ENCODE data around the gene PRKCH.
"Not testable (repeated sequence)": the region's sequence is repeated elsewhere in the genome, so short reads cannot be mapped to it uniquely, and the experiment has no call there.

Gene PRKCH

DNA sequence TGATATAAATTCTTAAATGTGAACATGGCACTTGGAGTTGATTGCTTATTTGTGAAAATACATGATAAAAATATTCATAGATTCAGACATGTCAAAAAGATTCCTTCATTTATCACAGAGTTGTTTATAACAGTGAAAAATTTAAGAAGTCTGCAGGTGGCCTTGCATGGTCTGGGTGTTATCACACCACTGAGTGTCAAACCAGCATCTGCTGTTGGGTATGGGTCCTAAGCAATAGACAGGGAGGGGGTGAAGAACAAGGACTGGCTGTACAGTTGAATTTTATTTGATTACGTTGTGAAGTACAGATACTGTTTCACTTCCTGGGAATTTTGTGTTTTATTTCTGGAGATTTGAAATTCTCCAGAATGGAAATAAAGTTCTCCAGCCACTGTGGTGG, 193.5 kb downstream of the PRKCH start:
- no peak for DNase-seq (ENCODE audit: low read depth in 2 of 2)

DNA sequence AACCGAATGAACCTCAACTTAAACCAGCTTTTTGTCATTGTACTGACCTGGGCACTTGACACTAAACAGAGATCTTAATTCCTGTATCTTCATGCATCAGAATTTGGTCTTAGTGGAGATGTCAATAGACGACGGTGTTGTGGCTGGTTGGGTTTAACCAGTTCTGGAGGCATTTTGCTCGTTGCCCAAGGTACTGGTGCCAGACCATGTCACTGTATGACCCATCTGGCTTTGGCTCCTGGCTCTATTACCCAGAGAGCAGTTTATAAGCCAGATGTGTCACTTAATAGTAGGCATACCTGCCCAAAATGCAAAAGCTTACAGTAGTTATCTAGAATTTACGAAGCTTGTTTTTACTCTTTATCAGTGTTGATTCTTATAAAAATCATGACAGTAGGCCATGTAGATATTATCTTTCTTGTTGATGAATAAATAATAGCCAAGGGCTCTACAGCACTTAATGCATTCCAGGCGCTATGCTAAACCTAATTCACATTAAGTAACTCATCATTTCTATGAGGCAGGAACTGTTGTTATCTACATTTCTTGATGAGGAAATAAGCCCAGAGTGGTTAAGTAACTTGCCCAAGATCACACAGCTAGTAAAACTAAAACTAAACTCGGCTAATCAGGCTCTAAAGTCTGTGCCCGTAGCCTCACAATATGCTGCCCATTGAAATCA, 194.2 kb downstream of the PRKCH start:
- DNase-seq (ENCODE audit: low read depth in 2 of 2): no peak

DNA sequence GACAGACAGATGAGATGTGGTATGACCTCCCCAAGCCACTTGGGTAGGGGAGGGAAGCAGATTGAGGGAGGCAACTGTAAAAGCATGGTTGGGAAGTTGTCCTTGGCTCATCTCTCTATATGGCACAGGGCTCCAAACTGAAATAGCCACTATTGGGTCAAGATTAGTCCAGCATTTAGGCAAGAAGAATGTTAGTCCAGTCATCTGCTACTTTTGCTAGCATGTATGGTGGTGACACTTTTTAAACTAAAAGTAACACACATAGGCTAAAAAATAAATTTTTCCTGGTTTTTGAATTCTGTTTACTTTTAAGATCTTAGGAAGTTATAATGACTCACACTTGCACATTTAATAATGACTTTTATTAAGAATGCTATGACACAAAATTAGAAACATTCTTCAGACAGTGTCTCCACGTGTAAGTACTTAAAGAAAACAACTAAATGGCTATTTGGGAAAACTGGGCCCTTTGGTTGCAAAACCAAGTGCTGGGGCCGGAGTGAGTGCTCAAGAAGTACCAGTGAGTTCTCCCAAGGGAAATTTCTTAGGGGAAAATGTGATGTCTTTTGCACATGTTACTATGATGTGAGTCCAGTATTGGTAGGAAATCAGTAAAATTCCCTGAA, 194.9 kb downstream of the PRKCH start:
- DNase-seq (ENCODE audit: low read depth in 2 of 2): no peak

DNA sequence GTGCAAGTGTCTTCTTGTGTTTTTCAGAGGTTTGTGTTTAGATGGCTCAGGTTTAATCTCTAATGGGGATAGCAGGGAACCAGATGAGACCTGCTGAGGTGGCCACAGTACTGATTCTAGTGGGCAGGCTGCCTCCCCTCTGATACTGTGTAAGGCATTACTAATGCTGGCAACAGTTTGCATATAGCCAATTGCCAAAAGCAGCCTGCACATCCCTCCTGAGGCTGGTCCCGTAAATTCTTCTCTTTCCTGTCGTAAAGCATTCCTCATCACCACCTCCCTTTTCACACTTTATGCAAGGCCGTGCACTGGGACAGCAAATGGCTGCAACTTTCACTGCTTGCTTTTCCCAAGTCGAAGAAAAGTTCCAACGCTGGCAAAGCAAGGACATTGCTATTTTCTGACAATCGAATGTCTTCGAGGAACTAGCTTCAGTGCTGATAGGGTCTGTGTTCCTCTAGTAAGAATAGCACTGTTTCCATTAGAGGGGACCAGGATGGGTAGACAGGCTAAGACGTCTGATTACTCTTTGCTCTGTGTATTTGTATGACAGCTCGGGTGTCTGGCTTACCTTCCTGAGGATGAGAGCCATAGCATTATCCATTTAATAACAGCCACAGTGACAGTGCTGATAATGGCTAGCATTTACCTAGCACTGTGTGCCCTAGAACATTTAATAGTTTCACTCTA, 195.7 kb downstream of the PRKCH start:
- DNase-seq (ENCODE audit: low read depth in 2 of 2): no peak

DNA sequence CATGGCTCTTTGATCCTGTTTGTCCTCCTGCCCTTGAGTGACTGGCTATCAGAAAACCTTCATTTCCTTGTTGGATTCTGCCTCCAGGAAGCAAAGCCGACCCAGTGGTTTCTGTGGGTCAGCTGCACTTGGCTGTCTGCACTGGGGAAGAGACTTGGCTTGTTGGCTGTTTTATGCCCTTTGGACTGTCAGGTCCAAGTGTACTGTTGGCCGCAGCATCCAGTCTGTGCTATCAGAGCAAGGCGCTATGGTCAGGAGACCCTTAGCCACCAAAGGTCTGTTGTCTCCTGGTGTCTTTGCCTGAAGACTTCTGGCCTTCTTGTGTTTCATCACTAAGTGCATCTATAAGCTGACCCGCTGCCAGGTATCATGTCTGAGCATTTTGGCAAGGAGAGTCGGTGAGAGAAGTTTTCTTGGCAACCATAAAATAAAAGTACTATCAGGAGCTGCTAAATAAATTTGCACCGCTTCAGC, 196.6 kb downstream of the PRKCH start:
- no peak for DNase-seq (ENCODE audit: low read depth in 2 of 2)

DNA sequence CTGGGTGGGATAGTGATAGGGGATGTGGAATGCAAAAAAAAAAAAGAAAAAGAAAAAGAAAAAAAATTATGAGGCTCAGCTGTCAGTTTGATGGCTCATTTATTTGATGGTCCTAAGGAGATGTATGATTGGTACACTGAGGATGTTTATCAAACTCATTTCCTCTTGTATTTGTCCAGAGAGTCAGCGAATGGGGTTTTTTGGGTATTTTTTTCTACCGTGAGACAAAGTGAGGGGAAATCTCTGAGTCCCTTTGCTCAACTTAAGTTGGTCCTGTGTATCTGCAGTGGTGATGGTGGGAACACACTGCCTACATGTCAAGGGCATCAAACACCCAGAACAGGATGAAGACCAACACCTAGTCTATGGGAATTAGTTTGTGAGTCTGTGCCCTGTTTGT, 197.0 kb downstream of the PRKCH start:
- DNase-seq (ENCODE audit: low read depth in 2 of 2): no peak

DNA sequence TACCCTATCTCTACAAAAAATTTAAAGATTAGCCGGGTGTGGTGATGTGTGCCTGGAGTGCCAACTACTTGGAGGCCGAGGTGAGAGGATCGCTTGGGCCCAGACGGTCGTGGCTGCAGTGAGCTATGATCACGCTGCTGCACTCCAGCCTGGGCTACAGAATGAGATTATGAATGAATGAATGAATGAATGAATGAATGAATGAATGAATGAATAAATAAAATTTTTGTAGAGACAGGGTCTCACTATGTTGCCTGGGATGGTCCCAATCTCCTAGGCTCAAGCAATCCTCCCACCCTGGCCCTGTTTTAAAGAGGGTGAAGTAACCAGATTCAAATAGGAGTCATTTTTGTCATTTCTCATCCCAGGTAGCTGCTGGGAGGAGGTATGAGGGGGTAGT, 197.7 kb downstream of the PRKCH start:
- no peak for DNase-seq (ENCODE audit: low read depth in 2 of 2)

DNA sequence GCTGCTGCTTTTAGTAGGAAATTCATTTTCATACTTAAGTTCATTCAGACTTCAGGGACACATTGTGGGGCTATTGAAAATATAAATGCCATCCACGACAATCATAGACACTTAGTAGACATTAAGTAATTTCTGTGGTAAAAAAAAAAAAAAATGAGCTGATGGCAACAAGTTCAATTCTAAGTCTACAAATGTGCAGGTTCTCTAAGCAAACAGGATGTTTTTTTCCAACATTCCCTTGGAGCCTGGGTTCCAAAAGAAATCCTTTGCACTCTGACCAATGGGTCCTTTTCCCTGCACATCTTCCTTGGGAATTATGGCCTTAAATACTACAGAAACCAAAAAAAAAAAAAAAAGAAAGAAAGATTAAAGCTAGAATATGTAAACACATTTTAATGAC, 198.4 kb downstream of the PRKCH start:
- no peak for DNase-seq (ENCODE audit: low read depth in 2 of 2)

DNA sequence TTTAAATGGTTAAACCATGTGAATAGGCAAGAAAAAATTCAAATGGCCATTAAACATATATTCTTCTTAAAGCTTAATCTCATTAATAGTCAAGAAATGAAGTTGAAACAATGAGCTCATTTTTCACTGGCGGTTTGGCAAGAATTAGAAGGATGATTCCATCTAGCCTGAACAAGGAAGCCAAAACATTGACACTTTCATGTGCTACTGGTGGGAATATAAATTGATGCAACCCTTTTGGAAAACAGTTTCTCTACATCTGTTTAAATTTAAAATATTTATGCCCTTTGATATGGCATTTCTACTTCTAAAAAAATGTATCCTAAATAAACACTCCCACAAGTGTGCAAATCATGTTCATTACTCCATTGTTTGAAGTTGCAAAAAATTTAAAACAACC, 199.2 kb downstream of the PRKCH start:
- DNase-seq (ENCODE audit: low read depth in 2 of 2): no peak

DNA sequence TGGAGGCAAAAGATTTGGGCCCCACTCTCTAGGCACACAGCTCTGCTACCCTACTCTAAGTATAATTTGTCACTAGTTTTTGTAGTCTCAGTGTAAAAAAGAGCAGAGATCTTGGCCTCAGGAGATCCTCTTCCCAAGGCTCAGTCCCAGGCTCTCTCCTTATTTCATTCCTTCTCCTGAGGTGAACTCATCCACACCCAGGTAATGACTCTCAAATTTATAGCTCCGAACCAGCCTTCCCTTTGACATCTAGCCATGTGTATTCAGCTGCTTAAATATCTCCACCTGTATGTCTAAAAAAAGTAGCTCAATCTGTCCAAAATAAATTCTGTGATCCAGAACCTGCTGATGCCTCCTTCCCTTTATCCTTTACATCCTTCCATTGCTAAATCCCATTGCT, 200.4 kb downstream of the PRKCH start:
- no peak for DNase-seq (ENCODE audit: low read depth in 2 of 2)

DNA sequence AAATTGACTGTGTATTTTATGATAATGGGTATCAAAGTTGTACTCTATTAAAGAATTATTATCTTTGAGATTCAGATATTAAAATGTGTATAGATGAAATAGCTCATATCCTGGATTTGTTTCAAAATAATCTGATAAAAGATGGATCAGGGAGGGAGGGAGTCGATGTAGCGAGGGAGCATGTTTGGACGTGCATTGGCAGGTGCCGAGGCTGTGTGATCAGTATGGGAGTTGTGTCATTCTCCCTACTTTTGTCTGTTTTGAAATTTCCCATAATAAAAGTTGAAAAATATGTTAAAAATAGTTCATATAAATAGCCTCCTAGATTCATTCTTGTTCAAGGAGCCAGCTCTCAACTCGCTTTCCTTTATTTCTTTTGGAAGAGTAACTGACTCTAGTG, 202.4 kb downstream of the PRKCH start:
- no peak for DNase-seq (ENCODE audit: low read depth in 2 of 2)

DNA sequence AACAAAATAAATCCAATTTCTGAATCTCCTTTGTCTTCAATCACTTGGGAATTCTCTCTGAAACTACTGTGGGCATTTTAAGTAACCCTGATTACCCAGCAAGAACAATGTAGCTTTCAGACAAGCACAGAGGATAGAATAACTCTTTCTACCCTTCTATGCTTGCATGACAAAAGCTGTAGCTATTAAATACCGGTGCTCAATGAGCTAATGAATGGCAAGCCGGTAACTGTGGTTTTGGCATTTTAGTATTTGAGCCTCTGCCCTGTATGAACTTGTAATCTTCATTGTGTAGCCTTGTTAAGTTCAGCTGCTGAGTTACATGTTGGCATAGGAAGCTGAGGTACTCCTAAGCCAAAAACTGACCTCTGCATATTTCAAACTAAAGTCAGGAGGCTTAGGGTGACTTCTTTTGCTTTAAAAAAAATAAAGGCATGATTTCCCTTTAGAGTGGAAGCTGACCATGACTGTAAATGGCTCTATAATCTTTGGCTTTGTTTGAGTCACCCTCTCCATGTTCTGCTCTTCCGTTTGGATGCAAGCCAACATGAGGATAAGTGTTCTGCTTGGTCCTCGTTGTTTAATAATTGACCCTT, 202.9 kb downstream of the PRKCH start:
- DNase-seq (ENCODE audit: low read depth in 2 of 2): no peak

DNA sequence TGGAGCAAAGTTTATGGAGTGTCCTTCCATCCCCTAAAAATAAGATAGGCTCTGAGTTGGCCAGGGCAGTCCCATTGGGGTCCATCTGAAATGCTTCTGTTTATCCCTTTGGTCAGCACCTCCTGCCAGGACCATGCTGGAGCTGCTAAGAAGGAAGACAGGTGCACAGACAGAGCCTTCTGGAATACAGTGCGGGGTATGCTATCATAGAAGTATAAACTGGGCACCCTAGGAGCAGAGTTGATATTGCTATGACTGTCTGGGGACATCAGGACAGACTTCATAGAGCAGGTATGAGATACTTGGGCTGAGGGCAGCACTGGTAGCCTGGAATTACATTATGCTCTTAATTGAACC, 203.5 kb downstream of the PRKCH start:
- DNase-seq (ENCODE audit: low read depth in 2 of 2): no peak

DNA sequence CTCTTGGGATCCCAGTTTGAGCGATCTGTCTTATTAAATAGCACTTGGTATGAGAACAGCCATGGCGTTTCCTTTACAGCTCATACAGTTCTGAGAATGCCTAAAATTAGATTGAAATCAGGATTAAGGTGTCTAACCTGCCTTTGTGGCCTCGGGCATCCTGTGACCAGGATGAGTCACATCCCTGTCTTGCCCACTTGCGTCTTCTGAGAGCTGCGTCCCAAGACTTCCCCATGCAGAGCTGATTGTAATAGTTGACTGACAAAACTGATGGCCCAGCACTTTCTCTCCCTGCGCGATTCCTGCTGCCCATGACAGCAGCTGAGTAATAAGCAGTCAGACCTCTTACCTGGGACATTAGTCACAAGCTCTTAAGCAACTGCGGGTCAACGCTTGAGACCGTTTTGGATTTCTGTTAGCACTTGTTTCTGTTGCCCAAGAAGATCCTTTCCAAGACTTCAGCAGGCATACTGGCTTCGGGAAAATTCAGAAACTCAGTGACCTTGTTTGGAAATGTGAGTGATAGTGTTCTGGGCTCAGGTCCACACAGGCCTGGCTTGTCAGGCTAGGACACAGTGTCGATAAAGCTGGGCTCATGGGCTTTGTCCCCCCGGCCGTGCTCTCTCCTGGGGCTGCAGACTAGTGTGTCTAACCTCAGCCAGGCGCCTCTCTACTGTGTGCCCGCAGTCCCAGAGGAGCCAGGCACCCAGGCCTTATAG, 204.1 kb downstream of the PRKCH start:
- peak; percentile 74 to 77 for DNase-seq (ENCODE audit: low read depth in 2 of 2)

DNA sequence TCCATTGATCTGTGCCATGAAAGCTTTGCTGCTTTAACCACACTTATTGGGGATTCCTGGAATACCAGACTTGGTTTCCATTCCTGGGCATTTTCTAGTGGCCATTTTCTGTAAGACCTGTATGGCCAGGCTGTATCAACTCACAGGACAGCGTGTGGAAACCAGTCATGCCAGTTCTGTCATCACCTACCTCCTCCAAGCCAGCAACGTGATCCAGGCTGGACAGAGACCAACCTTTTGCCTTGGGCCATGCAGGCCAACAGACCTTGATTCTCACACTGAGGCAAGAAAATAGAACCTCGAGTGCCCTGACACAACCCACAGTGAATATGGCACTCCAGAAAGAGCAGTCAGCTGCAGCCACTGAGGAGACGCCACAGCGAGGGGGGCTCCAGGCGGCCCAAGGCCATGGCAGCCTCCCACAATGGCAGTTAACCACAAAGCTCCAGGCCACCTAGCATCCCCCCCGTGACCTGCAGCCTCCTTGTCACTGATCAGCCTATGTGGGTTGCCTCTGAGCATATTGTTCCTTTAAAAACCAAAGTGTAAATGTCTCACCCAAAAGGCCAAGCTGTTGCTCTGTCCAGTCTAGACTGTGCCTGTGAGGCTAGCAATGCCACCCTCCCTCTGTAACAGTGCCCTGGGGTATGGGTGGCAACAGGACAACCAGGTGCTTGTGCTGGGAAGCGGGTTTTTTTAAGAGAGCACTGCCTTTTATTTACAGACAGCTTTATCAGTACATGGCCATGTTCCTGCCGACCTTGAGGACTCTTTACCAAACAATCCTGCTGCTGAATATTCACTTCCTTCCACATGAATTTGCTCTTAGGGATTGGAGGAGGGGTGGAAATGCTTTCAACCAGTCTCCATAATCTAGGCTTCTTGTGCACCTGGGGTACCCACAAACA, 205.3 kb downstream of the PRKCH start:
- no peak for DNase-seq (ENCODE audit: low read depth in 2 of 2)

DNA sequence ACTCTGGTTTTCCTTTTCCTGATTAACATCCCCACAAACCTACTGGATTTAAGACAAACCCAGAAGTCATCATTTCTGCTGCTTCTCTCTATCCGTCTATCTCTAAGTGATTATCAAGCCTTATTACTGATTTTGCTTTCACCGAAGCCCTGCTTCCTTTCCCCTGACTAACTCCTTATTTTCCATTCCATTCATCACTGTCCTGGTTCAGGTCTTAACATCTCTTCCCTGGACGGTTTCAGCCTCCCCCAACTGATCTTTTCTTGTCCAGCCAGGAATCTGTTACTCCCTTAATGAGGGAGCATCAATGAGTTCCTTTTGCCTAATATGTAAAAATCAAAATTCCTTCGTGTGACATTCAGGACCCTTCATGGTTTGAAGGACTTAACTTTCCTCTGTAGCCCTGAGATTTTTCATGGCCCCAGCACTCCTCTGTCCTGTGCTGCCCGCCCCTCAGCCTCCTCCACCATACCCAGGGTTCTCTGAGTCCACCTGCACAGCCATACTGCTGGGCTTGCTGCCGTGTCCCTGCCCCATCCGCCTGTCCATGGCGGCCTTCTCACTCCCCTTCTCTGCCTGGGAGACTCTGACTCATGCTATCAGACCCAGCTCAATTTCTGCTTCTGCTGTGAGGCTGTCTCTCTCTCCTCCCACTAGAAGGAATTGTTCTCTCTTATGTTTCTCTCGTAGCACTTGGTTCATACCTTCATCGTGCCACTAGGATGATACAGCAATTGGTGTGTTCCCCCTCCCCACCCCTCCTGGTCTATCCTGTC, 206.1 kb downstream of the PRKCH start:
- DNase-seq (ENCODE audit: low read depth in 2 of 2): no peak

DNA sequence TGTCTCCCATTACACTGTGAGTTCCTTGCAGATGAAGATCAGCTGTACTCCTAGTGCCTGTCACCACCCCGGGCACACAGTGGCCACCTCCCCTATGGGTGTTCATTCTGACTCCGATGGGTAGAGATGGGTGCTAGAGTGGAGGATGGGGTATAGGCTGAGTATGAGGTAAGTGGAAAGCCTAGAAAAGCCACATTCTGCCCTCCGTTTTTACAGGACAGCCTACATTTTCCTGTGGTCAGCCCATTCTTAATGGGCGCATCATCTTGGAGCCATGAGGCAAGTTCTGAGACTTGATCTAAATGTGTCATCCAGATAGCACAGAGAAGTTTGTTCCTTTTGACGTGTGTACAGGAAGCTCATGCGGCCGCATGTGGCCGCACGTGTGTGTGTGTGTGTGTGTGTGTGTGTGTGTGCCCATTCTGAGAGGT, 207.2 kb downstream of the PRKCH start:
- DNase-seq (ENCODE audit: low read depth in 2 of 2): peak; percentile 56 to 59

DNA sequence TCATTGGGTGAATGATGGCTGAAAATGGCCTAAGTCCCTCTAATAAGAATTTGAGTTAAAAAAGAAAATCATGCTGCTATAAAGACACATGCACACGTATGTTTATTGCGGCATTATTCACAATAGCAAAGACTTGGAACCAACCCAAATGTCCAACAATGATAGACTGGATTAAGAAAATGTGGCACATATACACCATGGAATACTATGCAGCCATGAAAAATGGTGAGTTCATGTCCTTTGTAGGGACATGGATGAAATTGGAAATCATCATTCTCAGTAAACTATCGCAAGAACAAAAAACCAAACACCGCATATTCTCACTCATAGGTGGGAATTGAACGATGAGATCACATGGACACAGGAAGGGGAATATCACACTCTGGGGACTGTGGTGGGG, 208.0 kb downstream of the PRKCH start:
- DNase-seq (ENCODE audit: low read depth in 2 of 2): not testable (repeated sequence)

DNA sequence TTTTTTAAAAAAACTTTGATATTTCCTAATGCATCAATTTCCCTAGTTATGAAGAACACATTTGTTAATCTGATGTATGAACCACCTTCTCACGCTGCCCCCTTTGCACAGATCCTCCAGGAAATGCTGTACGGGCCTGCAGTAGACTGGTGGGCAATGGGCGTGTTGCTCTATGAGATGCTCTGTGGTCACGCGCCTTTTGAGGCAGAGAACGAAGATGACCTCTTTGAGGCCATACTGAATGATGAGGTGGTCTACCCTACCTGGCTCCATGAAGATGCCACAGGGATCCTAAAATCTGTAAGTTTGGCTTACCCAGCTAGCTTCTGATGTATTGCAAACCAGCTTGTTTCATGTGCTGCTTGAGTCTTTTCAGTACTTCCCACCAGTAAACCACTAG, 208.9 kb downstream of the PRKCH start:
- DNase-seq (ENCODE audit: low read depth in 2 of 2): no peak

DNA sequence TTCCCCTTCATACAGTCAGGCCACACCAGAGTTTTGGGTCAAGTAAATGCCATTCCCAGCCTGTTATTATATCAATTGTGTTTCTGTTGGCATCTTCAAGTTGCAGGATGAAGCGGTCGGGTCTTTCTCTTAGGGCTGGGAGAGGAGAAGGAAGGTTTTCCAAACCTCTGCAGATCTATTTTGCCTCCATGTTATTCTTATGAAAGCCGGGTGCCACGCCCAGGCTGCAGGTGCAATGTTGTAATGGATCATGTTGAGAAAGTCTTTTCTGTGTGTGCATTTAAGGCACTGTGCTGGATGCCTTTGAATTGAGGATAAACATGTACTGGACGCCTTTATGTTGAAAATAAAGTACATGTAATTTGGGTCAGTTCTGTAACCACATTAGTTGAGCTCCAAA, 209.5 kb downstream of the PRKCH start:
- DNase-seq (ENCODE audit: low read depth in 2 of 2): no peak
